Right renal pelvis (tissue), 4 donors: Measurements from ENCODE around the gene DNPEP. TPM values are rescaled to one million over a fixed set of nuclear protein-coding genes. Genes with fewer than 3 reads are reported as not detected.

Experiments
- DNase-seq, 4 donors: peaks; one replicate each; pipeline ENCODE4 v3.0.0-alpha.2; 2013; ENCODE audit warnings: low read depth in 4 of 4, low spot score in 3 of 4, missing footprints in 1 of 4
- polyA plus RNA-seq, 4 donors: library from polyadenylated mRNA; unstranded; fragments of 120-200 nt; gene quantifications; one replicate each; pipeline ENCODE4 v1.2.1, GENCODE V29; 2013; ENCODE audit not compliant: insufficient read length in 4 of 4

Gene DNPEP
- polyA plus RNA-seq, 4 donors: 54.2 to 67.5 (median 58.2) TPM

DNA sequence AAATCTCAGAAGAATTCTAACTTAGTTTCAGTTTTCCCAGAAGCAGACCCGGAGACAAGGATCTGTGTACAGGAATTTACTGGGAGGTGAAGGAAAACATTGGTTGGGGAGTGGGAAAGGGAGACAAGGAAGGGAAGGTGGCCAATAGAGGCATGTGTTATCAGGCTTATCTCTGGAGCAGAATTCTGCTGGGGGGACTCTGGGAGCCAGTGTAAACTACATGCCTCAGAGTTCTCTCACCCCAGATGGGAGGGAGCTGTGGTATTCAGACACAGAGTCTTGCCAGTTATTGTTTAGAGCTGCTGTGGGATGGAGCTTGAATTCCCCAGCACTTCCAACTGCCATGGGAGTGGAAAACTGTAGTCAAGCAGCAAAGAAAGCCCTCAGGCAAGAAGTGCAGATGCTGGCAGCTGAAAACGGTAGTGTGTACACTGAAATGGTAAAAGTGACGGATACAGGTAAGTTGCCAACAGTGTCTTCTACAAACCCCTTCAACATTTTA lies 19.0 kb downstream of the DNPEP start:
- DNase-seq: peak in 1 of 4 donors; percentile 7

DNA sequence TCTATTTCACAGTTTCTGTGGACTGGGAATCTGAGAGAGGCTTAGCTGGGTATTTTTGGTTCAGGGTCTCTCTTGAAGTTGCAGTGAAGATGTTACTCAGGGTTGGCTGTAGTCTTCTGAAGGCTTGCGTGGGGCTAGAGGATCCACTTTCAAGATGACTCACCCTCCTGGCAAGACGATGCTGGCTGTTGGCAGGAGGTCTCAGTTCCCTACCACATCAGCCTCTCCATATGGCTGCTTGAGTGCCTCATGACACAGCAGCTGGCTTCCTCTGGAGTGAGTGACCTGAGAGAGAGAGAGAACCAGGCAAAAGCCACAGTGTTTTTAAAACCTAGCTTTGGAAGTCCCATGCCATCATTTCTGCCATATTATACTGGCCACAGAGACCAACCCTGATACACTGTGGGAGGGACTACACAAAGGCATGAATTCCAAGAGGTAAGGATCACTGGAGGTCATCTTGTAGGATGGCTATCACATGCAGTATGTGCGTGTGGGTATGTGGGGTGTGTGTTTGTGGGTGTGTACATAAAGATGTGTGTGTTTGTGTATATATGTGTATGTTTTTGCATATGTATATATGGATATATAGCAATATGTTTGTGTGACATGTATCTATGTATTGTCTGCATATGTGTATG lies 25.1 kb downstream of the DNPEP start:
- no peak for DNase-seq

DNA sequence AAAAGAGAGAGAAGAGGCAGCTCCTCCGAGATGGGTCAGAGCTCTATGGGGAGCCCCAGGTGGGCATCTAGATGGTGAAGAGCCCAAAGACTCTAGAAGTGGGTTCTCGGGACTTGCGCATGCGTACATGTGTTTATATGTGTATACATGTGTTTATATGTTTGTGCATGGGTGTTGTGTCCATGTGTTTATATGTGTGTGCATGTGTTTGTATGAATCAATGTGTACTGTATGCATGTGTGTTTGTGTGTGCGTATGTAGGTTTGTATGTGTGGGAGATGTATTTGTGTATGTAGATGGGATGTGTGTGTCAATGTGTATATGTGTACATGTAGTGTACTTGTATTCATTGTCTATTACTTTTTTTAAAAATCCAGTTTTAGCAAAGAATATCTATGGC lies 25.6 kb downstream of the DNPEP start:
- no peak for DNase-seq

DNA sequence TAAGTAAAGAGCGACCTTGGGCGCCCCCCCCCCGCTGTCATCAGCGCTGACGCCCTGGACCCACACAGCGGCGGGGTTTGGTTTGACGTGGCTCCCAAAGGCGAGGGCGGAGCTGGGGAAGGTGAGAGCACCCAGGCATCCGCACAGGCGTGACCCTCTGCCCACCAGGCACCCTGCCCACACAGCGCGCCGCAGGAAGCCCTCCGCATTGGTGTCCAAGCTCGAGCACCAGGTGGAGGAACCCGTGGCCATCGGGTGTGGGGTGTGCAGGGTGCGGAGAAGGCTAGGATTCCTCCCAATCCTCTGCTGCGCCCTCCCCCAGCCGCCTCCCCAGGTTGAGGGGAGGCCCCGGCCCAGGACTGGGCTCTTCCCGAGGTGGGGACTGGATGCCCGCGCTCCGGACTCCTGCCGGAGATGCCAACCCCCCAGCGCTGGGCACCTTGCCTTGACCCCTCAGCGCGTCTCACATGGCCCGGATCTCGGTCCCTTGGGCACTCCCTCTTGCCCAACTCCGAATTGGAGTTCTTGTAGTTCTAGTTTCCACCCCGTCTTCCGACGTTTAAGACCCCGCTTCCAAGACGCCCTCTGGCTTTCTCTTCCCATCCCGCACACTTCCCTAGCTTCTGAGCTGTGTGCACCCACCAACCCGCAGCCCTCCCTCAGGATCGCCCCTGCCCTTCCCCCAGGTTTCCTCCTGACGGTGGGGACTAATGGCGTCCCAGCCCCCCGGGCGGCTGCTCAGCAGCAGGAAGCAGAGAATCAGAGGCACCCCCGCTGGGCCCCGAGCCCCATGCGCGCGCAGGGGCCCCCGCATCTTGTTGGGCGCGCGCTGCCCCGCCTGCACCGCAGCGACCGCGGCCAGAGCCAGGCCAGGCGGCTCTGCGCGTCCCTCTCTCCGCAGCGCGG lies 29.3 kb downstream of the DNPEP start:
- no peak for DNase-seq

DNA sequence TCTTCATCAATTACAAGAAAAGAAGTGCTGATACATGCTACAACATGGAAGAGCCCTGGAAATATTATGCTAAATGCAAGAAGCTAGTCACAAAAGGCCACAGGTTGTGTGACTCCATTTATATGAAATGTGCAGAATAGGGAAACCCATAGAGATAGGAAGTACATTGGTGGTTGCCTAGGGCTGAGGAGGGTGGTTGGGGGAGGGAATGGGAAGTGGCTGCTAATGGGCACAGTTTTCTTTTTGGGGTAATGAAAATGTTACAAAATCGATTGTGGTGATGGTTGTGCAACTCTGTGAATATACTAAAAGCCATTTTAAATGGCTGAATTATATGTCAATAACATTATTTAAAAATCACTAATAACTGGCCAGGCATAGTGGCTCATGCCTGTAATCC lies 30.9 kb downstream of the DNPEP start:
- DNase-seq: no peak

DNA sequence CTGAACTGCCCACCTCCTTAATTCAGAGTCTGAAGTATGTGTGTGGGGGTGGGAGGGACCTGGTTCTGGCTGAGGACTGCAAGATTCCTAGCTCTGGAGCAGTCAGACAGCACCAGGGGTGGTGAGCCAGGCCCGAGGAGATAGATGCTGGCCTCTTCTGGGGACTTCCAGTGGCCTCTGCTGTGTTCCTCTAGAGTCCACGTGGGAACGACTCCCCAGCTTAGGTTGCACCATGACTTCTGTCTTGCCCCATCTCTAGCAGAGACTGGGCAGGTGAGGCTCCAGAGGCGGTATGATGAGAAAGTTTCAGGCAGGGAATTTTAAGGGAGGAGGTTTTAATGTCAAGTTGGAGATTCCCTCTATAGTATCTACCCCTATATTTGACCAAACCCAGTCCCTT lies 33.1 kb downstream of the DNPEP start:
- no peak for DNase-seq

DNA sequence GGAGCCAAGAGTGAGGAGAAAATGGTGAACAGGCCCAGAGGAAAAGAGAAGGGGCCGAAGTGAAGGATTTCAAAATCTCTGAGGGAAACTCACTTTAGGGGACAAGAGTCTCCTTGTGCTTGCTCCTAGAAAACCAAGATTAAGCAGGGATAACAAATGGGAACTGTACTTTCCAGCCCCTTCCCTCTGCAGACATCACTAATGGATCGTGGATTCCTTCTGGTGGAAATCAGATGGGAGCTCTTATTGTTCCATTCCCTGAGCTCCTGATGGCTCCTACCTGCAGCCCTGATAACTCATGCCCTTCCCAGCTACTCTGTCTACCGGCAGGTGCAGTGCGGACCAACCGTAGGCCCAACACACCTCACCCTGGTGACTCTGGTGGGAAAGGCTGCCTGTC lies 34.6 kb downstream of the DNPEP start:
- DNase-seq: no peak

DNA sequence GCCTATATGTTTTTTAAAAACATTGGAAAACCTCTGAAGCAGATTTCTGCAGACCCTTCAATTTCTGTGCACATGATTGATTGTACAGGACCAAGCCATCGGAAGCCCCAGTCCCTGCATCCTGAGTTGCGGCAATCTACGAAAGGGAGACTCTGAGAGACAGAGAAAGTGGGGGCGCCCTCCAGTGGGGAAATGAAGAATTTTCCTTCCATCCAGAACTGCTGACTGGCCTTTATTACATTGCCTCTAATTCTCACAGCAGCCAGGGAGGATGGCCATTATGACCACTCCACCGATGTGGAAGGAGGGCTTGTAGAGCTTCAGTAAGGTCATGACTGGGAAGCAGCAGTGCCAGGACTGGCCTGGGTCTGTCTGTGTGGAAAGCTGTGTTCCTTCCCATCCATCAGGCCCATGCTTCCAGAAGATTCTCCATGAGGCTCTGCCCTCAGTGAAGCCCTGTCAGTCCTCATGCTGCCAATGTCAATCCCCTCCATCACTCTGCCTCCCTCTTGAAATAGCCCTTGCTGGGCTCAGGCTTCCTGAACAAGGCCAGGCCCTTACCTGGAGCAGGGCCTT lies 35.2 kb downstream of the DNPEP start:
- peak in 2 of 4 donors; percentile 14 to 20 for DNase-seq

DNA sequence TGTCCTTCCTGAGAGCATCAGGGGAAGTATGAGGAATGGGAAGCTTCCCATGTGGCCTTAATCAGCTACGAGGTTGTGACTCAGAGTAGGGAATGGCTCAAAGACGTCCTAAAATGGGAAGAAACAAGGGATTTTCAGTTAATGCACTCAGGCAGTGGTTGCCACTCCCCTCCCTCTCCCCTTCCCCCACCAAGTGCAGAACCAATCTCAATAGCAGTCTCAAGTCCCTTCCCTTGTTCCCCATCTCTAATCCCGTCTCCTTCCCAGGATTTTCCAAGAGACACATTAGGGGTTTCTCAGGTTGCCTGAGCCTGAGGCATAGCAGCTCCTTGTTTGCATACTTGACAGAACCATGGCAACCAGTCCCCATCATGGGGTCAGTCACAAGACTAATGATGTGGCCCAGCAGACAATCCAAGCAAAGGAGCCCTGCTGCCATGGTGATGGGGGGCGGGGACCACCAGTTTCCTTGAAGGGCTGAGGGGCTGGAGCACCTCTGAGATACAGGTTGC lies 36.9 kb downstream of the DNPEP start:
- DNase-seq: no peak

DNA sequence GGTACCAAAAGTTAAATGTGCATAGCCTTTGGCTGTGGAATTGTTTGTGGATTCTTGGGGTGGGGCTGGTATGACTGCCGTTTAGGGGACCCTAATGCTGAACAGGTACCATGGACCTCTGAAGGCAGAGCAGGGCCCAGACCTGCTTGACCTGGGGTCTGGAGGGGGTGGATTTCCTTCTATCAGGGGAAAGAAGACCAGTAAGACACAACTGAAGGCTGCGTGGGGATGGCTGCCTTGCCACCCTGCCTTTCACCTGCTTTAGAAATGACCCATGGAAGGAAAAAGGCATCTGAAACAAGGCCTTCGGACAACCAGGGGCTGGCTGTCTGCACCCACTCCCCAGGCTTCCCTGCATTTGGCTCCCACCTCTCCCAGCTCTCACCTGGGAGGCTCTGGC lies 37.5 kb downstream of the DNPEP start:
- no peak for DNase-seq

DNA sequence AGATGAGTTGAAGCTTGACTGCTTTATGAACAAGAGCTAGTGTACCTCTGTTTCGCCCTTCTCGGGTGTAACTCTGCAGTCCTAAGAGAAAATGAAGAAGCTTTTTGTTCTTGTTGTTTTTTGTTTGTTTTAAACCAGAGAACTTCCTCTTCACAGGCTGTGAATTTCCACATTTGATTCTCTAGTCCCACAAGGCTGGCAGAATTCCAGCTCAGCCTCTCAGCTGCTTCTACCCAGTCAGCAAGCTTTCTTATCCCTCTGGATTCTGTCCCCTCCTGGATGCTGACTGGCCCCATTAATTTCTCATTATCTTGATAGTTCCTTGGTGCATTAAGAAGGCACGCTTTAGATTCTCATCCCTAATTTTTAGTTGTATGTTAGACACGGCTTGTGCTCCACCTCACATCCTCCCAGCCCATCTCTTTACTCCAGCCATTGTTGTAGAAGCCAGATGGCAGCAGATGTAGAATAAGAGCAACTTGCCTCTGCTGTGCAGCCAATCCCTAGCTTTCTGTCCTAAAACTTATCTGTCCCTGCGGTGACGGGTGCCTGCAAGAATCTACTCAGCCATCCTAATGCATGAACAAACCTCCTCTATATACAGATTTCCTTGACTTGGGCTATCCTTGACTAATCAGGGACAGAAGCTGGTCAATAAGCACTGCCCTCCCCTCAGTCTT lies 42.8 kb downstream of the DNPEP start:
- DNase-seq: no peak

DNA sequence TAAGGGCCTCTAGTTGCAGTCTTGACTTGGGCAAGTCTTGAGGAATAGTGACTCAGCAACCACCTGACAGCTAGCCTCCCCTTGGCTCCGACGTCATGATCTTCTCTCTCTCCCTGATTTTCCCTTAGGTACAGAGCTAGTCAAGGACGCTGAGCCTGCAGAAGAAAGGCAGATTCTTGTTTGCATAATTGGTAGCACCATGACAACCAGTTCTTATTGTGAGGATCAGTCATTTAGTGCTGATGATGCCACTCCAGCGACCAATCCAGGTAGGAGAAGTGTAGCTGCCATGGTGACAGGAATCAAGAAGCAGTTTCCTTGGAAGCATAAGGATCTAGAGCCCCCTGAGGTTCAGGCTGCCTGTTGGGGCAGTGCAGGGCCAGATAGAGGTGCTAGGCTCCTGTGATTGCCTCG lies 52.3 kb downstream of the DNPEP start:
- DNase-seq: no peak

DNA sequence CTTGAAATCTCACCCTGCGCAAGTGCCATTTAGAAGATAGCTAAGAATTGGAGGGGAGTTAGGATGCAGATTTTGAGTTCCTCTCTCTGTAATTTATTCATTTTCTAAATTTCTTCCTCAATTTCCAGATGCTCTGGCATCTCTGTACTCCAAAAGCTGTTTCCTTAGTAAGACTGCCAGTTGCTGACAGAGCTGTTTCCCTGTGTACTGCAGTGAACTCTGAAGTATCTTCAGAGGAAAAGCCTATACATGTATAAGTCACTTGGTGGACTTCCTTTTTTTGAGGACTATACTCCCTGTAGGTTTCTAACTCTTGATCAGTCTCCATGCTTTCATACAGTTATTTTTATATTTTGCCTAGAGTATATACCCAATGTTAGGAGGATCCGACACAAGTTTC lies 53.6 kb downstream of the DNPEP start:
- DNase-seq: no peak

DNA sequence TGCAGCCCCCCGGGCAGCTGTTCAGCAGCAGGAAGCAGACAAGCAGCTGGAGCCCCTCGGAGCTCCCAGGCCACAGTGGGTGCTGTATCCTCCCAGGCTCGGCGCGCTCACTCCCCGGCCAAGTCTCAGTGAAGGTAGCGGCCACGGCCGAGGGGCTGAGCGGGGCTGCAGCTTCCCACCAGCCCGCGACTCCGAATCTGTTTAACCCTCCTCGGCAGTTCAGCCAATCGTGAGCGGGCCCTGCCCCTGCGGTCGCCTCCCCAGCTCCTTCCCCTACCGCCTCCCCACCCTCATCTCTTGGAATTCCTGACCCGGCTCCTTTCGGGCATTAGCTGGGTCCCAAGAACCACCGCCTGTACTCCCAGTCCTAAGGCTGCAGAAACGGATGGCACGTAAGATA lies 55.2 kb downstream of the DNPEP start, which contains the start of gene RESP18:
Gene RESP18, minus strand, starts transcription at position 203 of the 400 bp plus-strand sequence.
- no peak for DNase-seq

DNA sequence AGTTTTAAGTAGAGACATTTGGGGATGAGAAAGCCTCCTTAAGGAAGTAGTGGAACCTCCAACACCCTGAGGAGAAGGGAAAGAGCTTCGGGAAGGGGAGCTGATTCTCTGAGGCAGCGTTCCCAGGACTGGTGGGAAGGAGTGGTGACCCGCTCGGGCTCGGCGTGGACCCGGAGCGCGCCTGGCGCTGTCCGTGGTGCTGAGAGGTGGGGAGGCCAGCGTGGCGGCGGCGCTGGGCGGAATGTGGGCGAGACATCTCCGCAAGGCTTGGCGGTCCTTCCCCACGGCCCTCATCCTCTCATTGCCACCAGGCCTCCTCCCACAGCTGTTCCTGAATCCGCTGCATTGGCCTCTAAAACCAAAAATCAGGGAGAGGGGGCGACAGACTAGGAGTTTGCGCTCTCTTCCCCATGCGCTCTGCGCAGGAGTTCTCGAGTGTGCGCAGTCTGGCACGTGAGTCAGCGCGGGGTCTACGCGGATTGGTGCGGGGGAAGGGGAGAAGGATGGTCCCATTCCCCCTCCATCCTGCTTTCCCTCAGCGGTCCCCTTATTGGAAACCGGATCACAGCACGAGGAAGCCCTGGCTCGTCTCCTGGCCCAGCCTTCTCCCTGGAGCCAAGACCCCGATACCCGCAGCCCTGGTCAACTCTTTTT lies 56.0 kb downstream of the DNPEP start:
- DNase-seq: peak; percentile 12 to 53 (median 32)

DNA sequence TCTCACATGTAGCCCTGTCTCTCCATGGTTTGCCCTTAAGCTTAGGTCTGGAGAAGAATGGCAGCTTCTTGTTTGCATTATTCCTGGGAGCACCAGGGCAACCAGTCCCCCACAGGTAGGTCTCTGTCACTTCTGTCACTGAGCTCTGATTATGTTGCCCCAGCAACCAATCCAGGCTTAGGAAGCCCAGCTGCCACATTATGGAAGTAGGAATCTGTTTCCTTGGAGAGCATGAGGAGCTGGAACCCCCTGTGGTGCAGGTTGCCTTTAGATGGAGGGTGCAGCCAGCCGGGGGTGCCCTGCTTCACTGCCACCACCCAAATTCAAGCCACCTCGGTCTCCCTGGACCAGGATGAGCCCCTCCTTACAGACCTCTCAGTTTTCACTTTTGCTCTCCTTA lies 60.0 kb downstream of the DNPEP start:
- no peak for DNase-seq

DNA sequence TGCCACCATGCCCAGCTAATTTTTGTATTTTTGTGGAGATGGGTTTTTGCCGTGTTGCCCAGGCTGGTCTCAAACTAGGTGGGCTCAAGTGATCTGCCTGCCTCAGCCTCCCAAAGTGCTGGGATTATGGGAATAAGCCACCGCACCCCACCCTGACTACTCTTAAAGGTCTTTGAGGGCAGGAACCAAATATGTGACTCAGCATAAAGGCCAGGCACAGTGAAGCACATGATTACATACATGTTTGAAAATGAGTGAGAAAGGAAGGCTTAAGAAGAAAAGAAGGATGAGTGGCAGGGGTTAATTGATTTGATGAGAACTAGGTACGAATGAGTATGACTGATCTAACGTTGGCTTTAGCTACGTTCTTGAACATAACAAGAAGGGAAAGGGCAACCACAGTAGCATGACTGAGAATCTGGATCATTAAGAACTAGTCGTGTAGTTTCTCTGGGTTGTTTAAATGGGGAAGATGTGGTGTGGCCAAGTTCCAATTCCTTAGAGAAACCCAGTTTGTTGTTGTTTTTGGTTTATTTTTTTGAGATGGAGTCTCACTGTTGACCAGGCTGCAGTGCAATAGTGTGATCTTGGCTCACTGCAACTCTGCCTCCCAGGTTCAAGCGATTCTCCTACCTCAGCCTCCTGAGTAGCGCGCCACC lies 61.9 kb downstream of the DNPEP start:
- no peak for DNase-seq

DNA sequence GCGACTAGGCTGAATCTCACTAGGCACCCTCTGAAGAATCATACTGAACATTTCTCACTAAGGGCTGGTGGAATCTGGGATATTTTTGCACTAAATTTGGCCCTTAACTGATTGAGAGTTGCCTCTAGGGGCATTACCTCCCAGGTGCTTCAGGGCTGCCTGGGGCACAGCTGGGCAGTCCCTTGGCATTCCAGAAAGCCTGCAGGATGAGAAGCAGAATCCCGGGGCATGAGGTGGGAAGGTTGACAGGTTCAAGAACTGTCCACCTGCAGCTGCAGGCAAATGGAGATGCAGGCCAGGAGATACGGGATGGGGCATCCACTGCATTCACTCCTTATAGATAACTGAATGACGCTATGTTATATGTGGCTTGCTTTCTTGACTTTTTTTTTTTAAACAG lies 62.6 kb downstream of the DNPEP start:
- DNase-seq: no peak

DNA sequence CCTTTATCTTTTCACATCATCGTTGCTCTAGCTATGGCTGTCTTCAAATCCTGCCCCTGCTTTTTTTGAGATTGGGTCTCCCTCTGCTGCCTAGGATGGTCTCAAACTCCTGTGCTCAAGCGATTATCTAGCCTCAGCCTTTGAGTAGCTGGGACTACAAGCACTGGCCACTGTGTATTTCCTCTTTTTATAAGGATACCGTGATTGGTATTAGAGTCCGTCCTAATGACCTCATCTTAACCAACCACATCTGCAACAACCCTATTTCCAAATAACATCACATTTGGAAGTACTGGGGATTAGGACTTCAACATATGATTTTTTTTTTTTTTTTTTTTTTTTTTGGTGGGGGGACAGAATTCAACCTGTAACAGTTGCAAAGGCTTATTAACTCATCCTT lies 64.3 kb downstream of the DNPEP start:
- DNase-seq: no peak
